ENCODE results near the gene MFSD1. TPM values are rescaled to one million over a fixed set of nuclear protein-coding genes. Genes with fewer than 3 reads are reported as not detected.

MFSD1 gene
- total and polyA plus RNA-seq, 2 of the 13 experiments (the other 11 are each of a cell fraction or from before 2014, with no cell fraction given) = 17.3 to 37.9 TPM

- H3K4me2 ChIP-seq (ENCODE audit: low read depth, low read length) = no peak overlapping the region
- no peaks in the 10 kb centered on the region for H3K79me2 ChIP-seq (ENCODE audit: insufficient read depth, low read length)
- H2AFZ ChIP-seq (ENCODE audit: low read length) = no peak overlapping the region
- no peaks in the 10 kb centered on the region for H4K20me1 ChIP-seq (ENCODE audit: insufficient read depth, low read length)
- ATAC-seq (no peak), DNase-seq (ENCODE audit: low spot score) (no peak), FAIRE-seq (no peak)
- ChIA-PET POLR2A (no interaction called here), CTCF (ENCODE audit: low intra/inter-chr PET ratio, low total read pairs) (interaction anchor here (2.3 kb wide), 1 partner anchor 414 kb away, joined by 33 read pairs; no protein-coding TSS in a partner anchor)
- H3K27ac ChIP-seq (ENCODE audit: extremely low read length, insufficient read depth, low read length) = no peak overlapping the region
- no peak overlapping the region for H3K9ac ChIP-seq (ENCODE audit: insufficient read depth, low read depth, low read length)
- in situ Hi-C loops (cut with HindIII; ENCODE audit: extremely low pct_ligation_motif_present, low pct_unique_long_range_greater_than_20kb) = loop anchor here (5.0 to 25.0 kb wide), 2 partner anchors 410 to 740 kb away; no protein-coding TSS in a partner anchor
- WGBS (ENCODE audit: low lambda C conversion rate) = 9% methylated on average over 3 of the region's 3 CpGs
- no peak for TF ChIP-seq CREBL2 (CRISPR knock-in tag; IDR thresholded peaks at IDR 0.05; ENCODE audit: borderline replicate concordance)
- no peak for TF ChIP-seq ZNF883 (CRISPR knock-in tag; IDR thresholded peaks at IDR 0.05; ENCODE audit: not compliant biosample characterization)
- no peak for TF ChIP-seq ZC3H4 (CRISPR knock-in tag; IDR thresholded peaks at IDR 0.05; ENCODE audit: borderline replicate concordance)
- TF ChIP-seq WIZ (CRISPR knock-in tag; IDR thresholded peaks at IDR 0.05) = no peak
- no peak for TF ChIP-seq ISL2 (CRISPR knock-in tag; IDR thresholded peaks at IDR 0.05)
- TF ChIP-seq ATF2 (CRISPR knock-in tag; IDR thresholded peaks at IDR 0.05) = no peak
- H3K9me3 ChIP-seq (ENCODE audit: low read length) = no peaks in the 10 kb centered on the region
- no peak overlapping the region for H3K4me3 ChIP-seq (replicated peaks in 1 of 3; ENCODE audit: insufficient read depth in 1 of 3, low read depth in 2 of 3, low read length in 3 of 3)
- peaks cover 0 to 10% of the 10 kb centered on the region in 2 experiments; a peak in 2 of 5 replicates for H3K27me3 ChIP-seq (ENCODE audit: control insufficient read depth in 1 of 2, insufficient read depth in 2 of 2, low read length in 2 of 2)
- H3K4me1 ChIP-seq (ENCODE audit: insufficient read depth, low read length) = no peaks in the 10 kb centered on the region
- H3K36me3 ChIP-seq (replicated peaks in 1 of 2; ENCODE audit: control insufficient read depth in 1 of 2, insufficient read depth in 2 of 2, low read length in 2 of 2) = no peaks in the 10 kb centered on the region
- intact Hi-C loops (cut with micrococcal nuclease; ENCODE audit: unreplicated experiment) = no loop called here
- no TSS peak for BruUV-seq (replicated peaks)
These were observed 45.1 kb downstream of the MFSD1 start for GRCh38 chr3:158846803-158847451.

All from HepG2 (cell line).